Neural cell (in vitro differentiated cells): ENCODE measurements around the gene ATF7IP2. TPM values are rescaled to one million over a fixed set of nuclear protein-coding genes. Genes with fewer than 3 reads are reported as not detected.
"Not testable (repeated sequence)": the region's sequence is repeated elsewhere in the genome, so short reads cannot be mapped to it uniquely, and the experiment has no call there.

Source experiments
- H2AFZ ChIP-seq: fragments of 200-600, 300-800 bp; sonication (generic), shearing (Covaris generic); 2 replicates; pipeline ENCODE4 v1.6.0; 2014; ENCODE audit warnings: low read depth, mild to moderate bottlenecking, antibody characterized with exemption, low read length, moderate library complexity
- H3F3A ChIP-seq: fragments of 200-600 bp; shearing (Covaris generic); 2 replicates; pipeline ENCODE4 v1.6.1; 2016; ENCODE audit warnings: mild to moderate bottlenecking, moderate library complexity, mixed read lengths, antibody characterized with exemption, low read length; ENCODE audit not compliant: insufficient read depth, poor library complexity, severe bottlenecking
- H3K27ac ChIP-seq: fragments of 200-600, 300-800 bp; sonication (generic), shearing (Covaris generic); 2 replicates; pipeline ENCODE4 v1.5.1; 2014; ENCODE audit warnings: mild to moderate bottlenecking, low read length, moderate library complexity
- H3K27me3 ChIP-seq: fragments of 300-800, 200-600 bp; sonication (generic), shearing (Covaris generic); 2 replicates; pipeline ENCODE4 v1.6.0; 2014; ENCODE audit warnings: mild to moderate bottlenecking, low read depth, low read length, moderate library complexity; ENCODE audit not compliant: insufficient read depth
- H3K36me3 ChIP-seq: fragments of 300-800, 200-600 bp; sonication (generic), shearing (Covaris generic); 2 replicates; pipeline ENCODE4 v1.5.1; 2014; ENCODE audit warnings: mild to moderate bottlenecking, antibody characterized with exemption, low read length, moderate library complexity; ENCODE audit not compliant: insufficient read depth
- H3K4me2 ChIP-seq: fragments of 300-800, 200-600 bp; sonication (generic), shearing (Covaris generic); 2 replicates; pipeline ENCODE4 v1.6.0; 2014; ENCODE audit warnings: mild to moderate bottlenecking, low read length
- H3K4me3 ChIP-seq: fragments of 300-800, 200-600 bp; sonication (generic), shearing (Covaris generic); 2 replicates; pipeline ENCODE4 v1.5.1; 2014; ENCODE audit warnings: mild to moderate bottlenecking, low read length, moderate library complexity
- H3K79me2 ChIP-seq: fragments of 200-600 bp; shearing (Covaris generic); replicated peaks from 2 replicates; pipeline ENCODE4 v1.6.0; 2014; ENCODE audit warnings: mild to moderate bottlenecking, low read length, moderate library complexity; ENCODE audit not compliant: insufficient read depth
- H3K9ac ChIP-seq: fragments of 300-800, 200-600 bp; sonication (generic), shearing (Covaris generic); 2 replicates; pipeline ENCODE4 v1.6.1; 2016; ENCODE audit warnings: mild to moderate bottlenecking, low read length, mixed read lengths
- H3K9me2 ChIP-seq: fragments of 200-600 bp; shearing (Covaris generic); 2 replicates; pipeline ENCODE4 v1.6.1; 2016; ENCODE audit warnings: mild to moderate bottlenecking, low read length, mixed read lengths; ENCODE audit not compliant: insufficient read depth
- H3K9me3 ChIP-seq: fragments of 200-600, 300-800 bp; sonication (generic), shearing (Covaris generic); 2 replicates; pipeline ENCODE4 v1.6.1; 2016; ENCODE audit warnings: mild to moderate bottlenecking, mixed run types, low read length, moderate library complexity, mixed read lengths
- H4K20me1 ChIP-seq: fragments of 200-600 bp; shearing (Covaris generic); 2 replicates; pipeline ENCODE4 v1.6.1; 2016; ENCODE audit warnings: mild to moderate bottlenecking, mixed run types; ENCODE audit not compliant: insufficient read depth
- EP300 ChIP-seq: fragments of 450-650 bp; conservative IDR thresholded peaks from 2 replicates; pipeline ENCODE4 v1.6.1; 2014; ENCODE audit warnings: antibody characterized with exemption, mild to moderate bottlenecking, moderate library complexity; ENCODE audit not compliant: poor library complexity, severe bottlenecking
- EZH2 ChIP-seq: fragments of 200-600, 300-800 bp; shearing (Covaris generic), sonication (generic); IDR thresholded peaks from 2 replicates; pipeline ENCODE4 v1.6.1; 2014; ENCODE audit warnings: antibody characterized with exemption, low read length, borderline replicate concordance, mild to moderate bottlenecking; ENCODE audit not compliant: insufficient read depth, poor library complexity, severe bottlenecking
- MXI1 ChIP-seq: fragments of 450-650 bp; conservative IDR thresholded peaks from 2 replicates; pipeline ENCODE4 v1.6.1; 2014; ENCODE audit warnings: antibody characterized with exemption, mild to moderate bottlenecking; ENCODE audit not compliant: poor library complexity, severe bottlenecking
- POLR2AphosphoS5 ChIP-seq: IDR thresholded peaks from 2 replicates; pipeline ENCODE4 v1.6.1; 2012
- RAD21 ChIP-seq: fragments of 450-650 bp; conservative IDR thresholded peaks from 2 replicates; pipeline ENCODE4 v1.6.1; 2014; ENCODE audit warnings: antibody characterized with exemption, mild to moderate bottlenecking, moderate library complexity
- SMC3 ChIP-seq: fragments of 450-650 bp; conservative IDR thresholded peaks from 2 replicates; pipeline ENCODE4 v1.6.1; 2014; ENCODE audit warnings: antibody characterized with exemption, mild to moderate bottlenecking, moderate library complexity; ENCODE audit not compliant: poor library complexity
- TAF1 ChIP-seq: IDR thresholded peaks from 2 replicates; pipeline ENCODE4 v1.6.1; 2012; ENCODE audit warnings: low read depth
- polyA plus RNA-seq: library from polyadenylated mRNA; depleted of rRNA; stranded (reverse); fragments of >200 nt; gene quantifications from 2 replicates; pipeline ENCODE4 v1.2.3, GENCODE V29; 2014
- TF ChIP-seq, protein P1 (sequence below): IDR thresholded peaks from 2 replicates; pipeline ENCODE4 v1.6.1; 2012; ENCODE audit warnings: borderline replicate concordance
- TF ChIP-seq, protein P2 (sequence below): fragments of 450-650 bp; IDR thresholded peaks from 2 replicates; pipeline ENCODE4 v1.5.1; 2014; ENCODE audit warnings: antibody characterized with exemption, mild to moderate bottlenecking, moderate library complexity; ENCODE audit not compliant: poor library complexity, severe bottlenecking

ATF7IP2 gene
- polyA plus RNA-seq, 1 donor from 2014 or later: 20.9 TPM

DNA sequence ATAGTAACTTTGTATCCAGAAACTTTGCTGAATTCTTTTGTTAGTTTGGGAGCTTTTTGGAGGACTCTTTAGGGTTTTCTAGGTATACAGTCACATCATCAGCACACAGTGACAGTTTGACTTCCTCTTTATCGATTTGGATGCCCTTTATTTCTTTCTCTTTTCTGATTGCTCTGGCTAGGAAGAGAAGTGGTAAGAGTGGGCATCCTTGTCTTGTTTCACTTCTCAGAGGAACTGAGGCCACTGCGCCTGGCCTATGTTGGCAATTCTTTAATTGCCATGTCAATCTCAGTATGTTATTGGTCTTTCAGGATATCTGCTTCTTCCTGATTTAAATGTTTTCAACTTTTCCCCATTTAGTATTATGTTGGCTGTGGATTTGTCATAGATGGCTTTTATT lies 24.6 kb downstream of the ATF7IP2 start:
- TF ChIP-seq RAD21 (no peak), MXI1 (no peak), EZH2 (no peak), EP300 (no peak), POLR2AphosphoS5 (no peak), TAF1 (no peak), SMC3 (no peak)
- TF ChIP-seq, protein P1, sequence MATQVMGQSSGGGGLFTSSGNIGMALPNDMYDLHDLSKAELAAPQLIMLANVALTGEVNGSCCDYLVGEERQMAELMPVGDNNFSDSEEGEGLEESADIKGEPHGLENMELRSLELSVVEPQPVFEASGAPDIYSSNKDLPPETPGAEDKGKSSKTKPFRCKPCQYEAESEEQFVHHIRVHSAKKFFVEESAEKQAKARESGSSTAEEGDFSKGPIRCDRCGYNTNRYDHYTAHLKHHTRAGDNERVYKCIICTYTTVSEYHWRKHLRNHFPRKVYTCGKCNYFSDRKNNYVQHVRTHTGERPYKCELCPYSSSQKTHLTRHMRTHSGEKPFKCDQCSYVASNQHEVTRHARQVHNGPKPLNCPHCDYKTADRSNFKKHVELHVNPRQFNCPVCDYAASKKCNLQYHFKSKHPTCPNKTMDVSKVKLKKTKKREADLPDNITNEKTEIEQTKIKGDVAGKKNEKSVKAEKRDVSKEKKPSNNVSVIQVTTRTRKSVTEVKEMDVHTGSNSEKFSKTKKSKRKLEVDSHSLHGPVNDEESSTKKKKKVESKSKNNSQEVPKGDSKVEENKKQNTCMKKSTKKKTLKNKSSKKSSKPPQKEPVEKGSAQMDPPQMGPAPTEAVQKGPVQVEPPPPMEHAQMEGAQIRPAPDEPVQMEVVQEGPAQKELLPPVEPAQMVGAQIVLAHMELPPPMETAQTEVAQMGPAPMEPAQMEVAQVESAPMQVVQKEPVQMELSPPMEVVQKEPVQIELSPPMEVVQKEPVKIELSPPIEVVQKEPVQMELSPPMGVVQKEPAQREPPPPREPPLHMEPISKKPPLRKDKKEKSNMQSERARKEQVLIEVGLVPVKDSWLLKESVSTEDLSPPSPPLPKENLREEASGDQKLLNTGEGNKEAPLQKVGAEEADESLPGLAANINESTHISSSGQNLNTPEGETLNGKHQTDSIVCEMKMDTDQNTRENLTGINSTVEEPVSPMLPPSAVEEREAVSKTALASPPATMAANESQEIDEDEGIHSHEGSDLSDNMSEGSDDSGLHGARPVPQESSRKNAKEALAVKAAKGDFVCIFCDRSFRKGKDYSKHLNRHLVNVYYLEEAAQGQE: no peak
- TF ChIP-seq, protein P2, sequence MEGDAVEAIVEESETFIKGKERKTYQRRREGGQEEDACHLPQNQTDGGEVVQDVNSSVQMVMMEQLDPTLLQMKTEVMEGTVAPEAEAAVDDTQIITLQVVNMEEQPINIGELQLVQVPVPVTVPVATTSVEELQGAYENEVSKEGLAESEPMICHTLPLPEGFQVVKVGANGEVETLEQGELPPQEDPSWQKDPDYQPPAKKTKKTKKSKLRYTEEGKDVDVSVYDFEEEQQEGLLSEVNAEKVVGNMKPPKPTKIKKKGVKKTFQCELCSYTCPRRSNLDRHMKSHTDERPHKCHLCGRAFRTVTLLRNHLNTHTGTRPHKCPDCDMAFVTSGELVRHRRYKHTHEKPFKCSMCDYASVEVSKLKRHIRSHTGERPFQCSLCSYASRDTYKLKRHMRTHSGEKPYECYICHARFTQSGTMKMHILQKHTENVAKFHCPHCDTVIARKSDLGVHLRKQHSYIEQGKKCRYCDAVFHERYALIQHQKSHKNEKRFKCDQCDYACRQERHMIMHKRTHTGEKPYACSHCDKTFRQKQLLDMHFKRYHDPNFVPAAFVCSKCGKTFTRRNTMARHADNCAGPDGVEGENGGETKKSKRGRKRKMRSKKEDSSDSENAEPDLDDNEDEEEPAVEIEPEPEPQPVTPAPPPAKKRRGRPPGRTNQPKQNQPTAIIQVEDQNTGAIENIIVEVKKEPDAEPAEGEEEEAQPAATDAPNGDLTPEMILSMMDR: no peak
- no peaks in the 10 kb centered on the region for H3K79me2 ChIP-seq

DNA sequence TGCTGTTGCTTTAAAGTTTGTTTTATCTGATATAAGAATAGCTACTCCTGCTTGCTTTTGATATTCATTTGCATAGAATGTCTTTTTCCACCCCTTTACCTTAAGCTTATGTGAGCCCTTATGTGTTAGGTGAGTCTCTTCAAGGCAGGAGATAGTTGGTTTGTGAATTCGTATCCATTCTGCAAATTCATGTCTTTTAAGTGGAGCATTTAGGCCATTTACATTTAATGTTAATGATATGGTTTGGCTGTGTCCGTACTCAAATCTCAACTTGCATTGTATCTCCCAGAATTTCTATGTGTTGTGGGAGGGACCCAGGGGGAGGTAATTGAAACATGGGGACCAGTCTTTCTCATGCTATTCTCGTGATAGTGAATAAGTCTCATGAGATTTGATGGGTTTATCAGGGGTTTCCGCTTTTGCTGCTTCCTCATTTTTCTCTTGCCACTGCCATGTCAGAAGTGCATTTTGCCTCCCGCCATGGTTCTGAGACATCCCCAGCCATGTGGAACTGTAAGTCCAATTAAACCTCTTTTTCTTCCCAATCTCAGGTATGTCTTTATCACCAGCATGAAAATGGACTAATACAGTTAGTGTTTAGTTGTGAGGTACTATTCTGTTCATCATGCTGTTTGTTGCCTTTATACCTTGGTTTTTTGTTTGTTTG lies 27.2 kb downstream of the ATF7IP2 start:
- no peaks in the 10 kb centered on the region for H4K20me1 ChIP-seq
- no peaks in the 10 kb centered on the region for H3K36me3 ChIP-seq
- H2AFZ ChIP-seq: no peak overlapping the region
- H3K4me3 ChIP-seq: no peak overlapping the region
- H3F3A ChIP-seq: no peaks in the 10 kb centered on the region
- no peaks in the 10 kb centered on the region for H3K79me2 ChIP-seq
- no peak overlapping the region for H3K4me2 ChIP-seq
- no peaks in the 10 kb centered on the region for H3K9me2 ChIP-seq
- no peak overlapping the region for H3K9ac ChIP-seq
- no peak overlapping the region for H3K27ac ChIP-seq
- peaks cover 9% of the 10 kb centered on the region for H3K9me3 ChIP-seq
- TF ChIP-seq, protein P1: no peak
- TF ChIP-seq POLR2AphosphoS5 (no peak), SMC3 (no peak), MXI1 (no peak), TAF1 (no peak), EP300 (no peak), EZH2 (no peak), RAD21 (no peak)
- TF ChIP-seq, protein P2: no peak
- H3K27me3 ChIP-seq: no peaks in the 10 kb centered on the region

More for the DNA sequence above, 24.6 kb downstream of the ATF7IP2 start:
- H4K20me1 ChIP-seq: no peaks in the 10 kb centered on the region
- no peak overlapping the region for H3K9ac ChIP-seq
- no peak overlapping the region for H3K27ac ChIP-seq
- H3F3A ChIP-seq: no peaks in the 10 kb centered on the region
- H3K27me3 ChIP-seq: no peaks in the 10 kb centered on the region
- H3K36me3 ChIP-seq: no peaks in the 10 kb centered on the region
- H3K9me2 ChIP-seq: no peaks in the 10 kb centered on the region
- no peak overlapping the region for H2AFZ ChIP-seq
- H3K4me3 ChIP-seq: no peak overlapping the region
- H3K9me3 ChIP-seq: peaks cover 9% of the 10 kb centered on the region
- no peak overlapping the region for H3K4me2 ChIP-seq

DNA sequence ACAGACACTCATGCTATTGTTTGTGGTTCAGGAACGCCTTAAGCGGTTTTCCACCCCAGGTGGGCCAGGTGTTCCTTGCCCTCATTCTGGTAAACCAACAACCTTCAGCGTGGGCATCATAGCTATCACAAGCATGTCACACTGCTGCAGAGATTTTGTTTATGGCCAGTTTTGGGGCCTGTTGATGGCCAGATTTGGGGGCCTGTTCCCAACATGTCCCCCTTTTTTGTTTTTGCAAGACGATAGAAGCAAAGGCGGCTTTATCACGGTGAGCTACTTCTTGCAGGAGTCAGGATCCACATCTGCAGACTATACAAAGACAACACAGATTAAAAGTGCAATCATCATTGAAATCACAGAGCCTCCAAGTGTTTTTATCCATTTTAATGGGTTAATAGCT lies 32.3 kb downstream of the ATF7IP2 start:
- H3K9me3 ChIP-seq, H3K4me3 ChIP-seq, H3K36me3 ChIP-seq, H3F3A ChIP-seq, H3K4me2 ChIP-seq, H3K27ac ChIP-seq, H3K9ac ChIP-seq, H3K27me3 ChIP-seq, H4K20me1 ChIP-seq, H3K9me2 ChIP-seq, H3K79me2 ChIP-seq, H2AFZ ChIP-seq: not testable (repeated sequence)
